NOMO-1 treated with DMSO at 0.1 percent for 48 hours (cell line): ENCODE results near the gene IGLL1.
A peak's percentile ranks its signal among the peaks of the same experiment; 100 is the strongest.

Experiments
- DNase-seq: peaks from one replicate; lab custom pipeline; 2025; ENCODE audit not compliant: unreplicated experiment; lab: John Stamatoyannopoulos, UW

IGLL1 gene

DNA sequence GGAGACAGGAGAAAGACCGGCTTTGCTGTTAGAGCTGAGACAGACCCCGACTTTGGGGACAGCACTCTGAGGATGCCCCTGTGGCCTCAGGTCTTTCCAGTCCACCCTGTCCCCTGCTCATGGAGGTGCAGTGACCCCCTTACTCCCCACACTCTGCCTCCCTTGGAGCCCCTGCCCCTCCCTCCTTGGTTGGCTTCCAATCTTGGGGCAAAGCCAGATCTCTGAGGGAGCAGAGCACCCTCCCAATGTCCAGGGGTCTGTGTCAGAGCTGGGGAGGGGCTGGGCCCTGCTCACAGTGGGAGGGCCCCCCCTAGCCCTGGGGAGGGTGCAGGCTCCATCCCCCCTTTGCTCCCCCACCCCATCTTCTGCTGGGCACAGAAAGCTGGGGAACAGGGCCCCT, 50.0 kb downstream of the IGLL1 start:
- DNase-seq = no peak

DNA sequence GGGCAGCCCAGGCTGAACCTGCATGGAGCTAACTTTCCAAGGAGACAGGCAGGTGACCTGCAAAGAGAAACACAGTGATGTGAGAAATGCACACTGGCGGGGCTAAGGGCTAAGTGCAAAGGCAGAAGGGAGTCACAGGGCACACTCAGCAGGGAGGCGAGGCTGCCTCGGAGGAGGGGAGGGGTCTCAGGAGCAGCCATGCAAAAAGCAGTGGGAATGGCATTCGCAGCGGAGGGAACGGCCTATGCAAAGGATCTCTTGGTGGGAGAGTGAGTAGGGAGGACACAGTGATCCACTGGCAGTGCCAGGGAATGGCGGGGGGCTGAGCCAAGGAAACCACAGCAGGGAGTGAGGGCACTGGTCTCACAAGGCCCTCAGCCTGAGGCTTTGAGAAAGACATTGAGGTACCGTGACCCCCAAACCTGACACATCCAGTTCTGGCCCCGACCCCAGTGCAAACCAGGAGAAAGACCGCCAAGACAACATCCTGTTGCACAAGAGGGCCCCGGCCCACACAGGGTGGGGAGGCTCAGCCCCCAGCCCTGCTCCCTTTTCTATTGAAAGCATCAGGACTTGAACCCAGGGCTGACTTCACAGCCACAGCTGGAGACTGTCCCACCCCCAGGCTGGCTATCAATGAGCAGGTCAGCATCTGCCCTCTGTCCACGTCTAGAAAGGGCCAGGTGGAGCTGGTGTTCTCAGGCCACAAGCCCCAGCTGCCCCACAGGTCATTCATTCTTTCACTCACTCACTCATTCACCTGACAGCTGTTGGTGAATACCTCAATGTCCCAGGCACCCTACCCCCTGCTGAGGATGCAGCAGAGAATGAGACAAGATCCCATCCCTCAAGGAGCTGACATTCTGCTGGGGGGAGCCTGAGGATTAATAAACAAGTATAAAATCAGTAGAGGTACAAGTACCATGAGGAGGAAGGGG, 50.7 kb downstream of the IGLL1 start:
- no peak for DNase-seq

- DNase-seq = peak; percentile 86
Observed at GRCh38 chr22:23527971-23528740, 51.9 kb downstream of the IGLL1 start.

DNA sequence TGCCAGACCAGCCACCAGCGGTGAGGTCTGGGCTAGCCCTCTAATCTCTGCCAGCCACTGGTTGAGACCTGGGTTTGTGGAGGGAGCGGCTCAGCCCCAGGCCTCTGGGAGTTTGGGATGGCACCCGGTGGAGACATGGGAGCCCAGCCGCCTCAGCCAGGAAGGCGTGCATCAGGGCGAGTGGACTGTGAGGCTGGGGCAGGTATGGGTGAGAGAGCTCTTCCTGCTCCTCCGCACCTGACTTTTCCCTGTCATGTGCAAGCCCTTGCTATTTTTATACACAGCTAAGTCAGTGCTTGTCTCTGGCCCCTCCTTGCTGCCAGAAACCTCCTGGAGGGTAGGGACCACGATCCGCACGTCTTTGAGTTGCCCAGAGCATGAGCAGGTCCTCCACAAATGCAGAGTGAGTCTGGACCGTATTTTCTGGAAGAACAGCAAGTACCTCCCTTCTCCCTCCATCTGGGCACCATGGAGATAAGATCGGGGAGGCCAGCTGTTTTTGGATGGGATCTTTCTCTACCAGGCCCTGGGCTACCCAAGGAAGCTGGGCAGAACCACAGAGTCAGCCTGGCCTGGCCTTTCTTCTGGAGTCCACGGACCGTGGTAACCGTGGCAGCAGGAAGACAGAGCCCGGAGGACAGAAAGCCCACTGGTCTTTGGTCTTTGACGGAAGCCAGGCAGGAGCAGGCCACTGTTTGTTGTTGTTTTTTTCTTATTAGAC, 53.3 kb downstream of the IGLL1 start:
- no peak for DNase-seq

- no peak for DNase-seq
Observed at GRCh38 chr22:23525510-23525909, 54.6 kb downstream of the IGLL1 start.

DNA sequence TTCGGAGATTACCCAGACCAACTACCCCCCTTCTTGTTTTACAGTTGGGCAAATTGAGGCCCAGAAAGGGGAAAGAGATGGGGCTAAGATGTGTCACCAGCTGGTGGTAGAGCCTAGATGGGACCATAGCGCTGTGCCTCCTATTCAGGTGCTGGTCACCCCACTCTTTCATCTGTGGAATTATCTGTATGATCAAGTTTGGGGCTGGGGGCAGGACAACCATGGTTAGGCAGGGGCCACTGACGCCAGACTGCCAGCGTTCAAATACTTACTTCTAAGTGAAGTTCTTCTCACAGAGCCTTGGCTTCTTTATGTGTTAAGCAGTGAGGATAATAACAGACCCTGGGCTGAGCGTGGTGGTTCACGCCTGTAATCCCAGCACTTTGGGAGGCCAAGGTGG, 55.9 kb downstream of the IGLL1 start:
- DNase-seq = no peak

GRCh38 chr22:23523713-23524112, 56.4 kb downstream of the IGLL1 start:
- DNase-seq = no peak
